GM10847 (cell line): ENCODE data around the gene CFAP58.

ENCODE experiments used
- POLR2A ChIP-seq: IDR thresholded peaks from 2 replicates; pipeline ENCODE4 v1.6.1; 2011; ENCODE audit not compliant: insufficient read length; ENCODE audit errors: extremely low read depth

Gene CFAP58

GRCh38 chr10:104353325-104354048, at the start of gene CFAP58:
Gene CFAP58 (plus strand): TSS chr10:104353833. CDS start chr10:104353898, 65 bp downstream.
- no peak for TF ChIP-seq POLR2A

- TF ChIP-seq POLR2A = no peak
Observed at GRCh38 chr10:104304356-104304745, 49.3 kb upstream of the CFAP58 start.

- TF ChIP-seq POLR2A = no peak
Observed at GRCh38 chr10:104304927-104305326, 48.7 kb upstream of the CFAP58 start.

- no peak for TF ChIP-seq POLR2A
Observed at GRCh38 chr10:104306897-104307296, 46.7 kb upstream of the CFAP58 start.

GRCh38 chr10:104307576-104308438, 45.8 kb upstream of the CFAP58 start:
- TF ChIP-seq POLR2A = no peak

GRCh38 chr10:104308439-104308903, 45.2 kb upstream of the CFAP58 start:
- TF ChIP-seq POLR2A = no peak

- no peak for TF ChIP-seq POLR2A
Observed at GRCh38 chr10:104309980-104310978, 43.4 kb upstream of the CFAP58 start.

GRCh38 chr10:104311184-104311720, 42.4 kb upstream of the CFAP58 start:
- no peak for TF ChIP-seq POLR2A

- TF ChIP-seq POLR2A = no peak
Observed at GRCh38 chr10:104314591-104315485, 38.8 kb upstream of the CFAP58 start.

GRCh38 chr10:104315486-104315921, 38.1 kb upstream of the CFAP58 start:
- no peak for TF ChIP-seq POLR2A

GRCh38 chr10:104316321-104317099, 37.1 kb upstream of the CFAP58 start:
- no peak for TF ChIP-seq POLR2A

- no peak for TF ChIP-seq POLR2A
Observed at GRCh38 chr10:104317269-104317710, 36.3 kb upstream of the CFAP58 start.

- no peak for TF ChIP-seq POLR2A
Observed at GRCh38 chr10:104317726-104318299, 35.8 kb upstream of the CFAP58 start.

- TF ChIP-seq POLR2A = no peak
Observed at GRCh38 chr10:104318326-104318725, 35.3 kb upstream of the CFAP58 start.
